ENCODE data around the gene EFCAB7.

DNA sequence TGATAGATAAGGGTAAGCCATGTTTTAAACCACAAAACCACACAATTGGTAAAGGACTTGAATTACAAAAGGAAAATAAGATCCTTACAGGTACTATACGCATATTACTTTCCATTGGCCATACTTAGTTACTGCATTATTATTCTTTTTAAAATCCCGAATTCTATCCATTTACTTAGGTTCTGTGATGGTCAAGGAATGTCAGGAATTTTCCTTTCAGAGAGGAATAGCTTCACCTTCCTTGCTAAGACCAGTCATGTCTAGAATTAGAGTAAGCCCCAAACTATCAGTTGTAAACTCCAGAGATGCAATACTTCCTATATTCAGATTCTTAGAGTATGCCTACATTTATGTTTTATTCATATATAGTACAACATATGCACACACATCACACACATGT lies 13.7 kb downstream of the EFCAB7 start:
- no peak for TF ChIP-seq EZH2 (IDR thresholded peaks at IDR 0.05; ENCODE audit: borderline replicate concordance, low read depth, low read length, severe bottlenecking)
- TF ChIP-seq, protein P1, sequence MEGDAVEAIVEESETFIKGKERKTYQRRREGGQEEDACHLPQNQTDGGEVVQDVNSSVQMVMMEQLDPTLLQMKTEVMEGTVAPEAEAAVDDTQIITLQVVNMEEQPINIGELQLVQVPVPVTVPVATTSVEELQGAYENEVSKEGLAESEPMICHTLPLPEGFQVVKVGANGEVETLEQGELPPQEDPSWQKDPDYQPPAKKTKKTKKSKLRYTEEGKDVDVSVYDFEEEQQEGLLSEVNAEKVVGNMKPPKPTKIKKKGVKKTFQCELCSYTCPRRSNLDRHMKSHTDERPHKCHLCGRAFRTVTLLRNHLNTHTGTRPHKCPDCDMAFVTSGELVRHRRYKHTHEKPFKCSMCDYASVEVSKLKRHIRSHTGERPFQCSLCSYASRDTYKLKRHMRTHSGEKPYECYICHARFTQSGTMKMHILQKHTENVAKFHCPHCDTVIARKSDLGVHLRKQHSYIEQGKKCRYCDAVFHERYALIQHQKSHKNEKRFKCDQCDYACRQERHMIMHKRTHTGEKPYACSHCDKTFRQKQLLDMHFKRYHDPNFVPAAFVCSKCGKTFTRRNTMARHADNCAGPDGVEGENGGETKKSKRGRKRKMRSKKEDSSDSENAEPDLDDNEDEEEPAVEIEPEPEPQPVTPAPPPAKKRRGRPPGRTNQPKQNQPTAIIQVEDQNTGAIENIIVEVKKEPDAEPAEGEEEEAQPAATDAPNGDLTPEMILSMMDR (IDR thresholded peaks at IDR 0.05; ENCODE audit: borderline replicate concordance, extremely low read depth, low read length, poor library complexity, severe bottlenecking) = no peak

All from DND-41 (cell line).